Ovary (tissue), 9 donors: ENCODE data around the gene STAT5B. TPM values are rescaled to one million over a fixed set of nuclear protein-coding genes. Genes with fewer than 3 reads are reported as not detected.
"Not testable (repeated sequence)": the region's sequence is repeated elsewhere in the genome, so short reads cannot be mapped to it uniquely, and the experiment has no call there.

Source experiments
- DNase-seq, 5 donors: peaks; one replicate each; pipeline ENCODE4 v3.0.0-alpha.2; 2019 to 2020
- H3K27ac ChIP-seq, 2 donors: fragments of 200-600 bp; one replicate each; pipeline versions ENCODE4 v1.5.1 to v1.8.0; 2019 to 2022
- H3K27me3 ChIP-seq: fragments of 200-600 bp; one replicate; pipeline ENCODE4 v1.8.0; 2022
- H3K36me3 ChIP-seq: fragments of 200-600 bp; sonication (generic); one replicate; pipeline ENCODE4 v1.5.1; 2019
- H3K4me1 ChIP-seq: one replicate; pipeline ENCODE4 v1.8.1; 2013; ENCODE audit warnings: mild to moderate bottlenecking, moderate library complexity; ENCODE audit not compliant: insufficient read depth
- H3K4me3 ChIP-seq: fragments of 200-600 bp; sonication (generic); one replicate; pipeline ENCODE4 v1.5.1; 2017
- H3K9me3 ChIP-seq, 2 donors: fragments of 200-600 bp in 1 of 2; sonication (generic) in 1 of 2; one replicate each; pipeline versions ENCODE4 v1.5.1 to v1.8.1; 2013 to 2019; ENCODE audit warnings: mild to moderate bottlenecking in 1 of 2, moderate library complexity in 1 of 2
- CTCF ChIP-seq, 3 donors: fragments of 450-650 bp in 2 of 3; fragments of 200-600 bp in 1 of 3; IDR thresholded peaks; one replicate each; pipeline versions ENCODE4 v1.5.1 to v1.8.0; 2016 to 2022; ENCODE audit warnings: antibody characterized with exemption in 3 of 3, mild to moderate bottlenecking in 1 of 3
- EP300 ChIP-seq: sonication (generic); formaldehyde crosslinking; IDR thresholded peaks from one replicate; pipeline ENCODE4 v1.6.1; 2017; ENCODE audit warnings: antibody characterized with exemption
- POLR2A ChIP-seq: fragments of 450-650 bp; IDR thresholded peaks from one replicate; pipeline ENCODE4 v1.6.1; 2017; ENCODE audit warnings: antibody characterized with exemption, mild to moderate bottlenecking, moderate library complexity
- WGBS, 3 donors: extraction: QIAGEN DNeasy Blood & Tissue Kit in 1 of 3; methylation state at CpG; one replicate each; pipeline versions ENCODE4 v1.1.5 to v1.1.7; 2013 to 2017; 5-methylcytosine and 5-hydroxymethylcytosine counted together
- intact Hi-C, 4 donors: fragments of 100-400 bp; cut with DNase I; formaldehyde crosslinking; loops; one replicate each; pipeline versions ENCODE4 v1.11.0 to v1.15.1; 2022 to 2023
- polyA plus RNA-seq, 2 donors: library from polyadenylated mRNA; stranded (reverse); fragments of 200-250 nt in 1 of 2; fragments of 350-450 nt in 1 of 2; fragmentation: Illumina TruSeq in 1 of 2; extraction: RNeasy Lipid Tissue Mini Kit (QIAGEN cat#74804) in 1 of 2; gene quantifications; one replicate each; pipeline ENCODE4 v1.2.3, GENCODE V29; 2013 to 2014
- total RNA-seq, 7 donors: library from RNA; depleted of rRNA in 2 of 7; stranded (reverse); fragments of >200 nt in 2 of 7; fragmentation: NEBNext Ultra II Directional in 3 of 7; extraction: Animal tissue kit (Norgen Biotek cat#: 25700) in 3 of 7; gene quantifications; one replicate each; pipeline versions ENCODE4 v1.1.0 to v1.2.4, GENCODE V29; 2016 to 2023
- donor health status: DM: no; HTN: no; CAD: no; lungs with moderate emphysema.
- donor health status: DM: no; HTN: no; CAD: no.
- donor health status: Bipolar disorder and iron deficiency.
- donor health status: DM: yes; HTN: yes; CAD: no.
- donor health status: DM: no; HTN: no; CAD: no.
- donor health status: DM: yes; HTN: yes; CAD: no.

STAT5B gene
- total and polyA plus RNA-seq, 9 donors: 66.1 to 176 (median 108) TPM

- peak in 1 of 3 donors; percentile 9 for TF ChIP-seq CTCF (IDR thresholded peaks at IDR 0.05)
- TF ChIP-seq EP300: peak; percentile 87
- TF ChIP-seq POLR2A: peak; percentile 51
- no peak overlapping the region for H3K4me3 ChIP-seq
- no peaks in the 10 kb centered on the region for H3K36me3 ChIP-seq
- H3K9me3 ChIP-seq: no peaks in the 10 kb centered on the region
- intact Hi-C loops: no loop called here
- H3K27ac ChIP-seq: peak overlapping the region; percentile 82 to 98
- H3K4me1 ChIP-seq: peaks cover 7% of the 10 kb centered on the region
- no peaks in the 10 kb centered on the region for H3K27me3 ChIP-seq
- DNase-seq: peak; percentile 74 to 91 (median 83)
- WGBS, 3 donors: 1 to 4% (median 2%) methylated on average over 13 of the region's 13 CpGs
Observed at GRCh38 chr17:42248351-42249179, 27.6 kb downstream of the STAT5B start.

GRCh38 chr17:42247734-42248133 is 28.5 kb downstream of the STAT5B start:
- Histone ChIP-seq H3K9me3 (no peaks in the 10 kb centered on the region), H3K36me3 (no peaks in the 10 kb centered on the region), H3K27ac (peak overlapping the region; percentile 9 to 98), H3K4me1 (peaks cover 8% of the 10 kb centered on the region), H3K4me3 (no peak overlapping the region), H3K27me3 (no peaks in the 10 kb centered on the region)
- WGBS, 3 donors: 88 to 90% (median 90%) methylated on average over 5 of the region's 5 CpGs
- no peak for TF ChIP-seq CTCF (IDR thresholded peaks at IDR 0.05)
- TF ChIP-seq EP300: no peak
- TF ChIP-seq POLR2A: no peak
- DNase-seq: peak in 1 of 5 donors; percentile 61
- intact Hi-C loops: no loop called here

GRCh38 chr17:42246515-42246914 is 29.7 kb downstream of the STAT5B start:
- no peaks in the 10 kb centered on the region for H3K36me3 ChIP-seq
- peaks cover 11% of the 10 kb centered on the region for H3K4me1 ChIP-seq
- TF ChIP-seq EP300 (no peak), POLR2A (no peak), CTCF (IDR thresholded peaks at IDR 0.05) (no peak)
- intact Hi-C loops: no loop called here
- H3K9me3 ChIP-seq: no peaks in the 10 kb centered on the region
- no peak overlapping the region for H3K4me3 ChIP-seq
- DNase-seq: peak; percentile 56 to 77 (median 68)
- 8 to 35% (median 13%) methylated on average over 7 of the region's 7 CpGs for WGBS, 3 donors
- no peaks in the 10 kb centered on the region for H3K27me3 ChIP-seq
- peak overlapping the region; percentile 46 to 98 for H3K27ac ChIP-seq

- H3K36me3 ChIP-seq, DNase-seq, H3K9me3 ChIP-seq, H3K27ac ChIP-seq, intact Hi-C loops, H3K27me3 ChIP-seq, H3K4me3 ChIP-seq: not testable (repeated sequence)
- WGBS, 3 donors: 92 to 96% (median 92%) methylated on average over 11 of the region's 11 CpGs
- peaks cover 11% of the 10 kb centered on the region for H3K4me1 ChIP-seq
Observed at GRCh38 chr17:42245183-42245582, 31.0 kb downstream of the STAT5B start.

- peaks cover 10% of the 10 kb centered on the region for H3K4me1 ChIP-seq
- H3K27ac ChIP-seq, H3K4me3 ChIP-seq, intact Hi-C loops, DNase-seq, H3K27me3 ChIP-seq, H3K36me3 ChIP-seq, H3K9me3 ChIP-seq: not testable (repeated sequence)
- WGBS, 3 donors: 97 to 98% (median 98%) methylated on average over 3 of the region's 3 CpGs
Observed at GRCh38 chr17:42244116-42244515, 32.1 kb downstream of the STAT5B start.
